CD8-positive, alpha-beta memory T cell (primary cell): ENCODE measurements around the gene MRM1. TPM values are rescaled to one million over a fixed set of nuclear protein-coding genes. Genes with fewer than 3 reads are reported as not detected.

Experiments used
- CTCF ChIA-PET: fragments of 350-600 bp; sonication (Branson Sonifier 250); formaldehyde crosslinking; loops from one replicate; lab custom pipeline; 2021; ENCODE audit warnings: antibody characterized with exemption; lab: Charles Lee
- POLR2A ChIA-PET: fragments of 350-600 bp; sonication (Branson Sonifier 250); formaldehyde crosslinking; loops from one replicate; lab custom pipeline; 2021; ENCODE audit warnings: antibody characterized with exemption; lab: Charles Lee
- DNase-seq, 5 donors: peaks; one replicate each; pipeline versions ENCODE4 v3.0.0 to v3.0.0-alpha.2; 2020 to 2022; ENCODE audit warnings: mixed read lengths in 1 of 5
- H3K27ac ChIP-seq: one replicate; pipeline ENCODE4 v1.7.0; 2013; ENCODE audit warnings: low read depth, mild to moderate bottlenecking, low read length, moderate library complexity
- H3K27me3 ChIP-seq: 2 replicates; pipeline ENCODE4 v1.7.0; 2013; ENCODE audit warnings: low read length, mild to moderate bottlenecking; ENCODE audit not compliant: insufficient read depth, poor library complexity, severe bottlenecking
- H3K36me3 ChIP-seq: 2 replicates; pipeline ENCODE4 v1.7.0; 2013; ENCODE audit warnings: mild to moderate bottlenecking, low read length, moderate library complexity; ENCODE audit not compliant: insufficient read depth
- H3K4me1 ChIP-seq: 2 replicates; pipeline ENCODE4 v1.7.0; 2013; ENCODE audit warnings: mild to moderate bottlenecking, low read length, moderate library complexity; ENCODE audit not compliant: insufficient read depth
- H3K4me3 ChIP-seq: 2 replicates; pipeline ENCODE4 v1.7.0; 2013; ENCODE audit warnings: mild to moderate bottlenecking, low read length
- H3K9me3 ChIP-seq: 2 replicates; pipeline ENCODE4 v1.7.0; 2013; ENCODE audit warnings: mild to moderate bottlenecking, low read length
- H3K27ac Mint-ChIP-seq, 8 donors: one replicate each; pipeline ENCODE4 v1.8.0; 2020 to 2021; ENCODE audit warnings: mixed read lengths in 8 of 8, mild to moderate bottlenecking in 6 of 8, inconsistent platforms in 3 of 8, moderate library complexity in 3 of 8
- H3K27me3 Mint-ChIP-seq, 2 donors: one replicate each; pipeline ENCODE4 v1.8.0; 2020 to 2021; ENCODE audit warnings: mixed read lengths in 2 of 2, mild to moderate bottlenecking in 1 of 2, moderate library complexity in 1 of 2
- H3K36me3 Mint-ChIP-seq, 3 donors: one replicate each; pipeline ENCODE4 v1.8.0; 2020 to 2021; ENCODE audit warnings: mixed read lengths in 3 of 3, inconsistent platforms in 1 of 3, mild to moderate bottlenecking in 1 of 3
- H3K4me1 Mint-ChIP-seq, 3 donors: one replicate each; pipeline ENCODE4 v1.8.0; 2020 to 2021; ENCODE audit warnings: mixed read lengths in 3 of 3, inconsistent platforms in 1 of 3, mild to moderate bottlenecking in 1 of 3
- H3K4me3 Mint-ChIP-seq, 7 donors: one replicate each; pipeline ENCODE4 v1.8.0; 2020 to 2021; ENCODE audit warnings: mixed read lengths in 7 of 7, mild to moderate bottlenecking in 6 of 7, moderate library complexity in 4 of 7, inconsistent platforms in 2 of 7
- H3K9me3 Mint-ChIP-seq, 5 donors: one replicate each; pipeline ENCODE4 v1.8.0; 2020 to 2022; ENCODE audit warnings: mixed read lengths in 5 of 5, mild to moderate bottlenecking in 3 of 5, moderate library complexity in 2 of 5, inconsistent platforms in 1 of 5
- polyA plus RNA-seq: library from polyadenylated mRNA; unstranded; fragments of 300-500 nt; fragmentation: Illumina TruSeq; gene quantifications from one replicate; pipeline ENCODE4 v1.2.3, GENCODE V29; 2021
- total RNA-seq, 2 experiments: library from RNA; stranded (reverse); gene quantifications; one replicate each; pipeline ENCODE4 v1.2.3, GENCODE V29; 2021

MRM1 gene
- total and polyA plus RNA-seq, 3 experiments from 2014 or later = 5.3 to 24.9 (median 24.7) TPM

DNA sequence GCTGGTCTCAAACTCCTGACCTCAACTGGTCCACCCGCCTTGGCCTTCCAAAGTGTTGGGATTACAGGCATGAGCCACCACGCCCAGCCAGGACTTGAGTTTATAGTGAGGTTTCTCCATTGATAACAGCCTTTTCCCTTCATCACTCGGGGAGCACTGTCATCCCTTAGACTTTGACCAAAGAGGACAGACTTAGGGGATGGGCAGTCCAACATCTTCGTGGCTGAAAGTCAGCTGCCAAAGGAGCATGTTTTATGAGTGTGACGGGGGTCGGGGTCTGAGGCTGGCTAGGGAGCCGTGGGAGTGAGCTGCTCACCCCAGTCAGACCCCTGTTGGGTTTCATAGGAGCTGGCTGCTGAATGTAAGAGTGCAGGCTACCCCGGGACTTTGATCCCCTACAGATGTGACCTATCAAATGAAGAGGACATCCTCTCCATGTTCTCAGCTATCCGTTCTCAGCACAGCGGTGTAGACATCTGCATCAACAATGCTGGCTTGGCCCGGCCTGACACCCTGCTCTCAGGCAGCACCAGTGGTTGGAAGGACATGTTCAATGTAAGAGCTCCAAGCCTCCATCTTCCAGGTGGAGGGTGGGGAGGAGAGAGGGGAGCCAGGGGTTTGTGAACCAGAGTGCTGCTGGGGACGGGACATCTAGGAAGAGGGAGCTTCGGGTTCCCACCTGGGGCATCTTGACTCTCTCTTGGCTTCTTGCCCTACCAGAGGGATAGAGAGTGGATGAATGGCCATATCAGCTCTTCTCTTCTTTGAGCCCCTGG, 6.6 kb upstream of the MRM1 start:
- no peaks in the 10 kb centered on the region for H3K27me3 Mint-ChIP-seq
- ChIA-PET POLR2A (no interaction called here), CTCF (interaction anchor here (0.7 to 2.8 kb wide), 3 partner anchors 7 to 109 kb away, joined by 3 to 22 read pairs (median 3); partner anchors contain the start of gene MRM1)
- Histone ChIP-seq H3K4me1 (peaks cover 10% of the 10 kb centered on the region), H3K4me3 (no peak overlapping the region), H3K27ac (no peak overlapping the region), H3K27me3 (no peaks in the 10 kb centered on the region), H3K9me3 (no peaks in the 10 kb centered on the region), H3K36me3 (no peaks in the 10 kb centered on the region)
- no peak for DNase-seq
- H3K36me3 Mint-ChIP-seq = peaks cover 0 to 4% (median 2%) of the 10 kb centered on the region in 3 donors
- H3K9me3 Mint-ChIP-seq = no peaks in the 10 kb centered on the region
- H3K4me3 Mint-ChIP-seq = peak overlapping the region in 1 of 7 donors; percentile 27
- H3K27ac Mint-ChIP-seq = no peak overlapping the region
- H3K4me1 Mint-ChIP-seq = peaks cover 15 to 27% (median 27%) of the 10 kb centered on the region in 3 donors

DNA sequence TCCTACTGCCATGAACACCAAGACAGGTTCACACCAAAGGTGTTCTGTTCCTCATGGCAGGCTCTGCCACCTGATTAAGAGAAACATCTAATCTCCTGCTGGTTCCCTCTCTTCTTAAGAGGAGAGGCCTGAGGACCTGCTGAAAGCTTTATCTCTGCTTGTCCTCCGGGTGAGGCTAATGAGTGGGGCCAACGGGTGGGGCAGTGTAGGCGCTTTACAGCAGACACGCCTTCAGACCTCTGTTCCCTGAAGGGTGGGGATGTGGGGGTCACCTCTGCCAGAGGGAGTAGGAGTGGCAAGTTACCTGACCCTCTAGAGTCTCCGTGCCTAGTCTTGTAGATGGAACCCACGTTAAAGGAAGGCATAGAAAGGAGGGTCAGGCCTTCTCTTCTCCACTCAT, 4.2 kb upstream of the MRM1 start:
- ChIA-PET CTCF (no interaction called here), POLR2A (no interaction called here)
- Mint-ChIP-seq H3K27me3 (no peaks in the 10 kb centered on the region), H3K4me1 (peaks cover 20 to 24% (median 20%) of the 10 kb centered on the region in 3 donors), H3K27ac (peak overlapping the region in 2 of 8 donors; percentile 6 to 7), H3K36me3 (peaks cover 0 to 6% (median 2%) of the 10 kb centered on the region in 3 donors), H3K9me3 (no peaks in the 10 kb centered on the region), H3K4me3 (peak overlapping the region in 1 of 7 donors; percentile 9)
- Histone ChIP-seq H3K4me1 (peaks cover 18% of the 10 kb centered on the region), H3K36me3 (no peaks in the 10 kb centered on the region), H3K4me3 (no peak overlapping the region), H3K9me3 (no peaks in the 10 kb centered on the region), H3K27ac (no peak overlapping the region), H3K27me3 (no peaks in the 10 kb centered on the region)
- DNase-seq = no peak

DNA sequence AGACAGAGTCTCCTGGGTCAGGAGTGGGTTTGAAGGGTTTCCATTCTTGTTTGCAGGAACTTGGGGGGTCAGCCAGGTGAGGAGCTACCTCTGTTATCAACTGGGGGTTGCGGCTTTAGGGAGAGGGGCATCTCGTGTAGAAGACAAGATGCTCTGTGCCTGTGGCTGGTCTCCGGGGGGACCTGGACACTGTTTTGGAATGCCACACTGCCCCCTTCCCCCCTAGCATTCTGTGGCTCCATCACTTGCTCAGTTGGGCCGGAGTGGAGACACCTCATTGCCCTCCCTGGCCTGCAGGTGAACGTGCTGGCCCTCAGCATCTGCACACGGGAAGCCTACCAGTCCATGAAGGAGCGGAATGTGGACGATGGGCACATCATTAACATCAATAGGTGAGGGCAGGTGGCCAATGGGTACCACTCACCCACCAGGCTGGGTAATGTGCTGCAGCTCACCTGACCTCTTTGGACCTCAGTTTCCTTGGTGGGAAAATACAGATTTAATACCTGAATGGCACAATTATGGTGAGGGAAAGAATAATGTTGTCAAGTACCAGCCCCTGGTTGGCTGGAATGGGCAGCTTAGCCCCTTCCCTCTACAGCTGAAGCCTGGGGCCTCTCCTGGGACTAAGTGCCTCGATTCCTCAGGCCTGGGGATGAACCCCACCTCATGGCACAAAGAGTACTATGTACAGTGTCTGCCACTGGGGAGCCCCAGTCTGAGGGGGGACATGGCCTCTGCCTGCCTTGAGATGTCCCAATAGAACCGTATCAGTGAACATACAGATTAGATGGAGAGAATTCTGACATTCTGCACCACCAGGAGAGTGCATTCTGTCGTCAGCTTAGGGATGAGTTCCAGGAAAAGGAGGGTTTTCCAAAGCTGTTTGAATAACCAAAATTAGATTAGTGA, 3.3 kb upstream of the MRM1 start:
- Mint-ChIP-seq H3K27ac (peak overlapping the region in 2 of 8 donors; percentile 36 to 64), H3K36me3 (peaks cover 0 to 6% (median 2%) of the 10 kb centered on the region in 3 donors), H3K27me3 (no peaks in the 10 kb centered on the region), H3K4me1 (peaks cover 21 to 24% (median 21%) of the 10 kb centered on the region in 3 donors), H3K4me3 (peak overlapping the region in 3 of 7 donors; percentile 9 to 63 (median 29)), H3K9me3 (no peaks in the 10 kb centered on the region)
- ChIA-PET CTCF (interaction anchor here (1.2 kb wide), 1 partner anchor 775 kb away, joined by 3 read pairs; no protein-coding TSS in a partner anchor), POLR2A (no interaction called here)
- Histone ChIP-seq H3K36me3 (no peaks in the 10 kb centered on the region), H3K9me3 (no peaks in the 10 kb centered on the region), H3K4me3 (no peak overlapping the region), H3K27me3 (no peaks in the 10 kb centered on the region), H3K4me1 (peaks cover 17% of the 10 kb centered on the region), H3K27ac (no peak overlapping the region)
- DNase-seq = no peak

DNA sequence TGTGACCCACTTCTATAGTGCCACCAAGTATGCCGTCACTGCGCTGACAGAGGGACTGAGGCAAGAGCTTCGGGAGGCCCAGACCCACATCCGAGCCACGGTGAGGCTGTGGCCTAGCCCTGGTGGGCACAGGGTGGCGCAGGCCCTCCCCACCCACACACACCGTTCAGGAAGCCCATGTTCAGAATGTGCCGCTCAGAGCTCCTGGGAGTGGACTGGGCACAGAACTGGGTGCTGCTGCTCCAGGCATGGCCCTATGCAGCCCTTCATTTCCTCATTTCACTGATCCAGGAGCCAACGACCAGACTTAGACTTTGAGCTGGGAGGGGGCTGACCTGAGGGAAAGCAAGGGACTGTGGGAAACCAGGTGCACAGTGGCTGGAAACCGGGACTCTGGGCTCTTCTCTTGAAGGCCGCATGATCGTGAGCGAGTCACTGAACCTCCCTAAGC, 2.4 kb upstream of the MRM1 start:
- CTCF ChIA-PET = interaction anchor here (1.1 to 1.2 kb wide), 2 partner anchors 12 to 774 kb away, joined by 3 to 4 read pairs; no protein-coding TSS in a partner anchor
- peak overlapping the region in 2 of 8 donors; percentile 27 to 89 for H3K27ac Mint-ChIP-seq

DNA sequence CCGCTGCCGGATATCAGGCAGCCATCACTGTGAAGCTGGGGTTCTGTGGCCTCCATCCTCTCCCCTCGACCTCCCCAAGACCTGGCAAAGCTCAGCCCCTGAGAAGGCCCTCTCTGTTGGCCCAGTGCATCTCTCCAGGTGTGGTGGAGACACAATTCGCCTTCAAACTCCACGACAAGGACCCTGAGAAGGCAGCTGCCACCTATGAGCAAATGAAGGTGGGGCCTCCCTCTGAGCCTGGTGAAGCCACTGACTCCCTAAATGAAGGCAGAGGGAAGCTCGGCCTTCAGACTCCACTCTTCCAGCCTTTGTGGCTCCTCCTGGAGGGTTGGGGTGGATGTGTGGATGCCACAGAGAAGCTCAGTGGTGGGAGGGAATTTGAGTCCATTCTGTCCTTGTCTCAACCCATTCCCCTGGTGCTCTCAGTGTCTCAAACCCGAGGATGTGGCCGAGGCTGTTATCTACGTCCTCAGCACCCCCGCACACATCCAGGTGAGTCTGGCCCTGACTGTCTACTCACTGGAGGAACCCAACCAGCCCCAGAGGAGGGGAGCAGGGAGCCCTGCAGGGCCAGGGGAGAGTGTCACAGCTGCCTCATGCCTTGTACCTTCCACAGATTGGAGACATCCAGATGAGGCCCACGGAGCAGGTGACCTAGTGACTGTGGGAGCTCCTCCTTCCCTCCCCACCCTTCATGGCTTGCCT, 1.7 kb upstream of the MRM1 start:
- peaks cover 0 to under 1% of the 10 kb centered on the region in 2 donors for H3K27me3 Mint-ChIP-seq
- peaks cover 25% of the 10 kb centered on the region for H3K4me1 ChIP-seq
- POLR2A ChIA-PET = no interaction called here
- CTCF ChIA-PET = interaction anchor here (1.1 kb wide), 1 partner anchor 13 kb away, joined by 4 read pairs; no protein-coding TSS in a partner anchor
- peak overlapping the region in 2 of 7 donors; percentile 59 to 89 for H3K4me3 Mint-ChIP-seq
- H3K27ac ChIP-seq = peak overlapping the region; percentile 76
- peak overlapping the region in 2 of 8 donors; percentile 68 to 89 for H3K27ac Mint-ChIP-seq
- DNase-seq = no peak
- H3K36me3 ChIP-seq = no peaks in the 10 kb centered on the region
- H3K36me3 Mint-ChIP-seq = peaks cover 0 to 6% (median 2%) of the 10 kb centered on the region in 3 donors
- peaks cover 25 to 36% (median 31%) of the 10 kb centered on the region in 3 donors for H3K4me1 Mint-ChIP-seq
- H3K27me3 ChIP-seq = no peaks in the 10 kb centered on the region
- H3K9me3 Mint-ChIP-seq = no peaks in the 10 kb centered on the region
- H3K9me3 ChIP-seq = no peaks in the 10 kb centered on the region
- no peak overlapping the region for H3K4me3 ChIP-seq

More for the DNA sequence above, 2.4 kb upstream of the MRM1 start:
- no peak for DNase-seq
- H3K27me3 ChIP-seq = no peaks in the 10 kb centered on the region
- H3K9me3 ChIP-seq = no peaks in the 10 kb centered on the region
- Mint-ChIP-seq H3K9me3 (no peaks in the 10 kb centered on the region), H3K4me3 (peak overlapping the region in 1 of 7 donors; percentile 59), H3K36me3 (peaks cover 0 to 6% (median 2%) of the 10 kb centered on the region in 3 donors), H3K4me1 (peaks cover 20 to 28% (median 24%) of the 10 kb centered on the region in 3 donors), H3K27me3 (no peaks in the 10 kb centered on the region)
- POLR2A ChIA-PET = no interaction called here
- no peak overlapping the region for H3K4me3 ChIP-seq
- no peak overlapping the region for H3K27ac ChIP-seq
- H3K36me3 ChIP-seq = no peaks in the 10 kb centered on the region
- H3K4me1 ChIP-seq = peaks cover 23% of the 10 kb centered on the region

DNA sequence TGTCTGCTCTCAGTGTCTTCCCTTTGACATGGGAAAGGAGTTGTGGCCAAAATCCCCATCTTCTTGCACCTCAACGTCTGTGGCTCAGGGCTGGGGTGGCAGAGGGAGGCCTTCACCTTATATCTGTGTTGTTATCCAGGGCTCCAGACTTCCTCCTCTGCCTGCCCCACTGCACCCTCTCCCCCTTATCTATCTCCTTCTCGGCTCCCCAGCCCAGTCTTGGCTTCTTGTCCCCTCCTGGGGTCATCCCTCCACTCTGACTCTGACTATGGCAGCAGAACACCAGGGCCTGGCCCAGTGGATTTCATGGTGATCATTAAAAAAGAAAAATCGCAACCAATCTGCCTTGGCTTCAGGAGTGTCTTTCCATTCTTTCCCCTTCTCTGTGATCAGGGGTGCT, 918 bp upstream of the MRM1 start:
- Mint-ChIP-seq H3K9me3 (no peaks in the 10 kb centered on the region), H3K27ac (peak overlapping the region in 7 of 8 donors; percentile 80 to 95 (median 92)), H3K4me3 (peak overlapping the region; percentile 88 to 94 (median 92)), H3K27me3 (peaks cover 0 to 2% of the 10 kb centered on the region in 2 donors), H3K36me3 (peaks cover 0 to 8% (median 2%) of the 10 kb centered on the region in 3 donors), H3K4me1 (peaks cover 29 to 40% (median 37%) of the 10 kb centered on the region in 3 donors)
- Histone ChIP-seq H3K4me3 (peak overlapping the region; percentile 97), H3K36me3 (no peaks in the 10 kb centered on the region), H3K9me3 (no peaks in the 10 kb centered on the region), H3K27ac (peak overlapping the region; percentile 76), H3K27me3 (no peaks in the 10 kb centered on the region), H3K4me1 (peaks cover 25% of the 10 kb centered on the region)
- no peak for DNase-seq
- ChIA-PET POLR2A (interaction anchor here (1.9 kb wide), 1 partner anchor 114 kb away, joined by 5 read pairs; the partner anchor contains the start of gene ZNHIT3), CTCF (interaction anchor here (1.2 to 3.9 kb wide), 4 partner anchors 7 to 447 kb away, joined by 3 to 24 read pairs (median 13); no protein-coding TSS in a partner anchor)

DNA sequence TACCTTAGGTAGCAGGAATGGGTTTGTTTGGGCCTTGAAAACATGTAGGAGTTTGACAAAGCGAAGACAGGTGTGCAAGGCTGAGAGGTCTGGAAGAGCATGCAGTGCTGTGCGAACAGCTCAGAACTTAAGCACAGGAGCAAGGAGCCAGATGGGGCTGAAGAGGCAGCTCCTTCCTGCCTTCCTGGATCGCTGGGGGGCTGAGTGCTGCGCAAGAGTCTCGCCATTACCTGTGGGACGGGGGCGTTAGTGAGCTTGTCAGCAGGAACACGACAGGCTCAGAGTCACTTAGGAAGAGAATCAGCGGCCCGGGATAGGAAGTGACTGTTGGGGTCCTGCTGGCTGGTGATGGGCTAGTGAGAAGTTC, 464 bp upstream of the MRM1 start:
- DNase-seq = peak in 1 of 5 donors; percentile 8
- Histone ChIP-seq H3K4me3 (peak overlapping the region; percentile 97), H3K27ac (peak overlapping the region; percentile 76), H3K36me3 (no peaks in the 10 kb centered on the region), H3K9me3 (no peaks in the 10 kb centered on the region), H3K27me3 (no peaks in the 10 kb centered on the region), H3K4me1 (peaks cover 28% of the 10 kb centered on the region)
- Mint-ChIP-seq H3K9me3 (no peaks in the 10 kb centered on the region), H3K27me3 (peaks cover 0 to 2% of the 10 kb centered on the region in 2 donors), H3K4me3 (peak overlapping the region; percentile 88 to 94 (median 92)), H3K36me3 (peaks cover 0 to 9% (median 2%) of the 10 kb centered on the region in 3 donors), H3K4me1 (peaks cover 34 to 45% (median 42%) of the 10 kb centered on the region in 3 donors), H3K27ac (peak overlapping the region; percentile 89 to 96 (median 94))
- POLR2A ChIA-PET = interaction anchor here (1.0 to 1.9 kb wide), 5 partner anchors 8 to 348 kb away, joined by 4 to 8 read pairs (median 6); partner anchors contain the start of genes AATF, GGNBP2 and ZNHIT3
- CTCF ChIA-PET = interaction anchor here (1.2 to 3.9 kb wide), 7 partner anchors 7 to 447 kb away, joined by 3 to 24 read pairs (median 7); partner anchors contain the start of genes MYO19 and PIGW
